Activated T-helper 2 cell treated with anti-CD3 and anti-CD28 coated beads, Interferon-gamma antibody, Interleukin-2, Interleukin-4, amounts not matched to agents 10 μg/mL and 5 μg/mL and 100 μg/mL, durations not matched to agents 14 hours and 24 hours and 36 hours (primary cell): ENCODE data around the gene TNFRSF12A. TPM values are rescaled to one million over a fixed set of nuclear protein-coding genes. Genes with fewer than 3 reads are reported as not detected.

Source experiments
- DNase-seq: peaks from one replicate; pipeline ENCODE4 v3.0.0; 2021; ENCODE audit warnings: low spot score
- H3K27ac Mint-ChIP-seq: one replicate; pipeline ENCODE4 v1.8.0; 2021; ENCODE audit warnings: mixed read lengths
- H3K27me3 Mint-ChIP-seq: one replicate; pipeline ENCODE4 v1.8.0; 2021; ENCODE audit warnings: low read depth, mixed read lengths
- H3K36me3 Mint-ChIP-seq: one replicate; pipeline ENCODE4 v1.8.0; 2021; ENCODE audit warnings: low read depth, mixed read lengths
- H3K4me1 Mint-ChIP-seq: one replicate; pipeline ENCODE4 v1.8.0; 2021; ENCODE audit warnings: low read depth, mixed read lengths
- H3K4me3 Mint-ChIP-seq: one replicate; pipeline ENCODE4 v1.8.0; 2021; ENCODE audit warnings: low read depth, mild to moderate bottlenecking, moderate library complexity, mixed read lengths
- H3K9me3 Mint-ChIP-seq: one replicate; pipeline ENCODE4 v1.8.0; 2021; ENCODE audit warnings: mixed read lengths
- intact Hi-C: fragments of 100-400 bp; cut with micrococcal nuclease; formaldehyde crosslinking; loops from one replicate; pipeline ENCODE4 v1.15.1; 2023
- total RNA-seq: library from RNA; stranded (reverse); gene quantifications from 2 replicates; pipeline ENCODE4 v1.2.3, GENCODE V29; 2022

Gene TNFRSF12A
- total RNA-seq, 1 donor from 2014 or later = 9.6 TPM

- DNase-seq = no peak
- Mint-ChIP-seq H3K4me1 (no peaks in the 10 kb centered on the region), H3K27ac (no peak overlapping the region), H3K36me3 (no peaks in the 10 kb centered on the region), H3K4me3 (no peak overlapping the region), H3K27me3 (peaks cover 2% of the 10 kb centered on the region), H3K9me3 (no peaks in the 10 kb centered on the region)
- intact Hi-C loops = no loop called here
Measured at GRCh38 chr16:2990891-2991290, 29.3 kb upstream of the TNFRSF12A start.

GRCh38 chr16:2991566-2992261 lies 28.5 kb upstream of the TNFRSF12A start:
- Mint-ChIP-seq H3K4me1 (no peaks in the 10 kb centered on the region), H3K4me3 (no peak overlapping the region), H3K27ac (no peak overlapping the region), H3K36me3 (no peaks in the 10 kb centered on the region), H3K9me3 (no peaks in the 10 kb centered on the region), H3K27me3 (peaks cover 2% of the 10 kb centered on the region)
- DNase-seq = no peak
- intact Hi-C loops = no loop called here

GRCh38 chr16:2992383-2993081 lies 27.6 kb upstream of the TNFRSF12A start:
- intact Hi-C loops = no loop called here

GRCh38 chr16:2996298-2996697 lies 23.9 kb upstream of the TNFRSF12A start:
- Mint-ChIP-seq H3K9me3 (no peaks in the 10 kb centered on the region), H3K36me3 (no peaks in the 10 kb centered on the region), H3K27me3 (no peaks in the 10 kb centered on the region), H3K27ac (no peak overlapping the region), H3K4me1 (no peaks in the 10 kb centered on the region), H3K4me3 (no peak overlapping the region)
- intact Hi-C loops = no loop called here
- DNase-seq = no peak

More at GRCh38 chr16:2992383-2993081, 27.6 kb upstream of the TNFRSF12A start:
- no peak overlapping the region for H3K4me3 Mint-ChIP-seq
- H3K27me3 Mint-ChIP-seq = peaks cover 2% of the 10 kb centered on the region
- H3K27ac Mint-ChIP-seq = no peak overlapping the region
- DNase-seq = no peak
- no peaks in the 10 kb centered on the region for H3K9me3 Mint-ChIP-seq
- no peaks in the 10 kb centered on the region for H3K36me3 Mint-ChIP-seq
- no peaks in the 10 kb centered on the region for H3K4me1 Mint-ChIP-seq

GRCh38 chr16:2999929-3000328 lies 20.2 kb upstream of the TNFRSF12A start:
- H3K9me3 Mint-ChIP-seq = no peaks in the 10 kb centered on the region

GRCh38 chr16:3000540-3000939 lies 19.6 kb upstream of the TNFRSF12A start:
- H3K27me3 Mint-ChIP-seq = peaks cover 2% of the 10 kb centered on the region

More at GRCh38 chr16:2999929-3000328, 20.2 kb upstream of the TNFRSF12A start:
- DNase-seq = no peak
- no peak overlapping the region for H3K27ac Mint-ChIP-seq
- peaks cover 2% of the 10 kb centered on the region for H3K4me1 Mint-ChIP-seq
- no peak overlapping the region for H3K4me3 Mint-ChIP-seq
- intact Hi-C loops = no loop called here
- H3K36me3 Mint-ChIP-seq = no peaks in the 10 kb centered on the region
- H3K27me3 Mint-ChIP-seq = peaks cover 2% of the 10 kb centered on the region

GRCh38 chr16:3001316-3001715 lies 18.9 kb upstream of the TNFRSF12A start:
- peaks cover 3% of the 10 kb centered on the region for H3K4me1 Mint-ChIP-seq
- H3K27me3 Mint-ChIP-seq = peaks cover 2% of the 10 kb centered on the region
- DNase-seq = no peak
- H3K36me3 Mint-ChIP-seq = no peaks in the 10 kb centered on the region
- intact Hi-C loops = no loop called here
- no peak overlapping the region for H3K4me3 Mint-ChIP-seq
- H3K27ac Mint-ChIP-seq = no peak overlapping the region
- H3K9me3 Mint-ChIP-seq = no peaks in the 10 kb centered on the region

More at GRCh38 chr16:3000540-3000939, 19.6 kb upstream of the TNFRSF12A start:
- Mint-ChIP-seq H3K4me3 (no peak overlapping the region), H3K4me1 (peaks cover 3% of the 10 kb centered on the region), H3K27ac (no peak overlapping the region), H3K9me3 (no peaks in the 10 kb centered on the region), H3K36me3 (no peaks in the 10 kb centered on the region)
- intact Hi-C loops = no loop called here
- DNase-seq = no peak

- Mint-ChIP-seq H3K4me1 (peaks cover 25% of the 10 kb centered on the region), H3K4me3 (peak overlapping the region; percentile 71), H3K9me3 (no peaks in the 10 kb centered on the region), H3K27me3 (peaks cover 4% of the 10 kb centered on the region), H3K27ac (no peak overlapping the region), H3K36me3 (no peaks in the 10 kb centered on the region)
- peak; percentile 99 for DNase-seq
- intact Hi-C loops = loop anchor here (1.0 kb wide), 1 partner anchor 17 kb away; the partner anchor contains the start of gene TNFRSF12A
Measured at GRCh38 chr16:3003582-3004270, 16.4 kb upstream of the TNFRSF12A start.

- Mint-ChIP-seq H3K27ac (no peak overlapping the region), H3K4me1 (peaks cover 26% of the 10 kb centered on the region), H3K9me3 (no peaks in the 10 kb centered on the region), H3K4me3 (no peak overlapping the region), H3K36me3 (no peaks in the 10 kb centered on the region), H3K27me3 (peaks cover 4% of the 10 kb centered on the region)
- intact Hi-C loops = no loop called here
- no peak for DNase-seq
Measured at GRCh38 chr16:3004319-3004718, 15.8 kb upstream of the TNFRSF12A start.

- H3K4me3 Mint-ChIP-seq = peak overlapping the region; percentile 74
- H3K9me3 Mint-ChIP-seq = no peaks in the 10 kb centered on the region
- intact Hi-C loops = no loop called here
- DNase-seq = no peak
- peaks cover 4% of the 10 kb centered on the region for H3K27me3 Mint-ChIP-seq
- H3K36me3 Mint-ChIP-seq = no peaks in the 10 kb centered on the region
- H3K4me1 Mint-ChIP-seq = peaks cover 26% of the 10 kb centered on the region
- H3K27ac Mint-ChIP-seq = no peak overlapping the region
Measured at GRCh38 chr16:3004781-3005284, 15.3 kb upstream of the TNFRSF12A start.

GRCh38 chr16:3007059-3007956 lies 12.9 kb upstream of the TNFRSF12A start:
- Mint-ChIP-seq H3K27ac (no peak overlapping the region), H3K4me3 (no peak overlapping the region), H3K9me3 (no peaks in the 10 kb centered on the region), H3K36me3 (no peaks in the 10 kb centered on the region), H3K27me3 (peaks cover 4% of the 10 kb centered on the region), H3K4me1 (peaks cover 26% of the 10 kb centered on the region)
- intact Hi-C loops = no loop called here
- no peak for DNase-seq
